K562 (cell line): Measurements from ENCODE around the gene SMARCB1. TPM values are rescaled to one million over a fixed set of nuclear protein-coding genes. Genes with fewer than 3 reads are reported as not detected.

Source experiments
- ARID1B ChIP-seq: fragments of 450-650 bp; IDR thresholded peaks from 2 replicates; pipeline ENCODE4 v1.6.1; 2016; ENCODE audit warnings: antibody characterized with exemption, mild to moderate bottlenecking, inconsistent platforms
- BCLAF1 ChIP-seq, 2 experiments: fragments of 450-650 bp in 1 of 2; IDR thresholded peaks; 2 replicates each; pipeline ENCODE4 v1.6.1; 2011 to 2017; ENCODE audit warnings: low read depth in 2 of 2, antibody characterized with exemption in 1 of 2, borderline replicate concordance in 1 of 2, low read length in 1 of 2, mild to moderate bottlenecking in 1 of 2, mixed read lengths in 1 of 2; ENCODE audit not compliant: control insufficient read depth in 1 of 2
- BMI1 ChIP-seq: fragments of 150-350 bp; IDR thresholded peaks from 2 replicates; pipeline ENCODE4 v1.6.1; 2014; ENCODE audit warnings: low read length
- FOXP4 ChIP-seq: sonication (generic); formaldehyde crosslinking; IDR thresholded peaks from 2 replicates; pipeline ENCODE4 v1.8.0; 2022; ENCODE audit warnings: mild to moderate bottlenecking, missing genetic modification reagents, borderline replicate concordance
- GATAD2B ChIP-seq: fragments of 450-650 bp; IDR thresholded peaks from 2 replicates; pipeline ENCODE4 v1.6.1; 2017; ENCODE audit warnings: mild to moderate bottlenecking, borderline replicate concordance
- KAT2B ChIP-seq: IDR thresholded peaks from one replicate; pipeline ENCODE4 v1.6.1; 2012; ENCODE audit warnings: low read depth, mild to moderate bottlenecking, control low read depth, inconsistent platforms, low read length, moderate library complexity
- PRDM10 ChIP-seq: fragments of 450-650 bp; IDR thresholded peaks from 2 replicates; pipeline ENCODE4 v1.6.1; 2018; ENCODE audit not compliant: partially characterized antibody
- SLC30A9 ChIP-seq: fragments of 250-450 bp; sonication (Bioruptor Pico); IDR thresholded peaks from 2 replicates; pipeline ENCODE4 v1.8.0; 2022; ENCODE audit warnings: mild to moderate bottlenecking, moderate library complexity
- ZNF583 ChIP-seq: fragments of 250-450 bp; sonication (Bioruptor Pico); IDR thresholded peaks from 2 replicates; pipeline ENCODE4 v1.4.0; 2020
- ZNF592 ChIP-seq: fragments of 450-650 bp; IDR thresholded peaks from 2 replicates; pipeline ENCODE4 v1.6.1; 2017; ENCODE audit warnings: antibody characterized with exemption, mild to moderate bottlenecking
- ZNF644 ChIP-seq: fragments of 200-800 bp; sonication (Bioruptor generic); IDR thresholded peaks from 2 replicates; pipeline ENCODE4 v1.6.1; 2016; ENCODE audit warnings: low read depth, missing genetic modification characterization, missing compliant biosample characterization
- polyA plus RNA-seq, 8 experiments: library from polyadenylated mRNA; depleted of rRNA in 4 of 8; stranded (reverse) in 5 of 8; unstranded in 3 of 8; fragments of >200 nt; fragmentation: Nextera tagmentation in 2 of 8; fragmentation: Illumina TruSeq in 1 of 8; extraction: Ambion mirVana in 2 of 8; extraction: Trizol in 1 of 8; gene quantifications; 2 replicates each; pipeline versions ENCODE4 v1.2.1 to v1.2.3, GENCODE V29; 2011 to 2014; ENCODE audit warnings: inconsistent platforms in 1 of 8, missing spikeins in 1 of 8
- total RNA-seq, 7 experiments: library from RNA; depleted of rRNA in 6 of 7; stranded (reverse); fragments of >200 nt in 6 of 7; fragmentation: Illumina TruSeq in 2 of 7; extraction: Trizol in 2 of 7; gene quantifications; 2 replicates each; pipeline versions ENCODE4 v1.2.1 to v1.2.3, GENCODE V29; 2011 to 2021; ENCODE audit warnings: low replicate concordance in 1 of 7

Gene SMARCB1
- total and polyA plus RNA-seq, 9 of the 15 experiments (the other 6 are each of a cell fraction or from before 2014, with no cell fraction given), result 1.2 to 113 (median 65.4) TPM

GRCh38 chr22:23772649-23773473 is 13.9 kb upstream of the SMARCB1 start, which contains the start of gene MMP11 (continued):
- no peak for TF ChIP-seq FOXP4 (CRISPR knock-in tag)
- no peak for TF ChIP-seq KAT2B
- no peak for TF ChIP-seq BMI1
- TF ChIP-seq ZNF592, result peak; percentile 30; the same call in 1 of the 2 replicates
- no peak for TF ChIP-seq PRDM10
- TF ChIP-seq ZNF644 (tag), result no peak
- peak; percentile 86 for TF ChIP-seq GATAD2B
- no peak for TF ChIP-seq ZNF583 (CRISPR knock-in tag)
- no peak for TF ChIP-seq SLC30A9 (CRISPR knock-in tag)
- no peak for TF ChIP-seq BCLAF1 (IDR thresholded peaks at IDR 0.05; ENCODE audit: borderline replicate concordance in 1 of 2, control insufficient read depth in 1 of 2, low read depth in 2 of 2, low read length in 1 of 2)
- TF ChIP-seq ARID1B, result no peak
